ENCODE measurements around the gene ST3GAL4.
"Not testable (repeated sequence)": the region's sequence is repeated elsewhere in the genome, so short reads cannot be mapped to it uniquely, and the experiment has no call there.

ST3GAL4 gene
- total RNA-seq: 7.1 to 7.4 reads per million in 2 donors

GRCh38 chr11:126355324-126355925 is at the start of gene ST3GAL4:
TSS of gene ST3GAL4 (plus strand) at chr11:126355686. CDS start at chr11:126406156, 50,470 bp downstream.
- peak; percentile 53 for DNase-seq

GRCh38 chr11:126305699-126306098 is 49.8 kb upstream of the ST3GAL4 start:
- no peak for DNase-seq

- no peak for DNase-seq
Observed at GRCh38 chr11:126307706-126308105, 47.8 kb upstream of the ST3GAL4 start.

GRCh38 chr11:126308271-126308671 is 47.2 kb upstream of the ST3GAL4 start:
- no peak for DNase-seq

GRCh38 chr11:126308771-126309170 is 46.7 kb upstream of the ST3GAL4 start:
- not testable (repeated sequence) for DNase-seq

GRCh38 chr11:126310200-126310991 is 45.1 kb upstream of the ST3GAL4 start:
- DNase-seq: no peak

GRCh38 chr11:126310992-126311310 is 44.5 kb upstream of the ST3GAL4 start:
- DNase-seq: no peak

GRCh38 chr11:126311401-126312291 is 43.8 kb upstream of the ST3GAL4 start:
- DNase-seq: no peak

- DNase-seq: no peak
Observed at GRCh38 chr11:126312961-126313360, 42.5 kb upstream of the ST3GAL4 start.

- no peak for DNase-seq
Observed at GRCh38 chr11:126313826-126314225, 41.7 kb upstream of the ST3GAL4 start.

GRCh38 chr11:126317432-126317755 is 38.1 kb upstream of the ST3GAL4 start:
- DNase-seq: no peak

GRCh38 chr11:126317756-126318573 is 37.5 kb upstream of the ST3GAL4 start:
- DNase-seq: no peak

GRCh38 chr11:126318574-126319373 is 36.7 kb upstream of the ST3GAL4 start:
- DNase-seq: no peak

GRCh38 chr11:126319374-126319740 is 36.1 kb upstream of the ST3GAL4 start:
- DNase-seq: no peak

GRCh38 chr11:126322996-126323395 is 32.5 kb upstream of the ST3GAL4 start:
- no peak for DNase-seq

- no peak for DNase-seq
Observed at GRCh38 chr11:126327281-126328000, 28.0 kb upstream of the ST3GAL4 start.

GRCh38 chr11:126328001-126328390 is 27.5 kb upstream of the ST3GAL4 start:
- no peak for DNase-seq

GRCh38 chr11:126328444-126328843 is 27.0 kb upstream of the ST3GAL4 start:
- no peak for DNase-seq

GRCh38 chr11:126328938-126329643 is 26.4 kb upstream of the ST3GAL4 start:
- no peak for DNase-seq

- no peak for DNase-seq
Observed at GRCh38 chr11:126329644-126330211, 25.8 kb upstream of the ST3GAL4 start.

All from activated gamma-delta T cell (primary cell).